SK-N-SH treated with all-trans-retinoic acid at 6 μM for 48 hours (cell line): Measurements from ENCODE around the gene SLC25A25.

ENCODE experiments used
- CSRNP3 ChIP-seq: fragments of 250-450 bp; sonication (Bioruptor Pico); IDR thresholded peaks from 2 replicates; pipeline ENCODE4 v1.5.1; 2021; ENCODE audit warnings: mild to moderate bottlenecking, moderate library complexity
- PATZ1 ChIP-seq: fragments of 250-450 bp; sonication (Bioruptor Pico); IDR thresholded peaks from 2 replicates; pipeline ENCODE4 v1.8.0; 2020; ENCODE audit warnings: mild to moderate bottlenecking, moderate library complexity, borderline replicate concordance
- RARB ChIP-seq: fragments of 250-450 bp; sonication (Bioruptor Pico); IDR thresholded peaks from 2 replicates; pipeline ENCODE4 v1.8.0; 2021; ENCODE audit warnings: mild to moderate bottlenecking, moderate library complexity
- SNAI2 ChIP-seq: fragments of 250-450 bp; sonication (Bioruptor Pico); IDR thresholded peaks from 2 replicates; pipeline ENCODE4 v1.5.0; 2020; ENCODE audit warnings: mild to moderate bottlenecking, moderate library complexity
- TSHZ2 ChIP-seq: fragments of 250-450 bp; sonication (Bioruptor Pico); IDR thresholded peaks from 2 replicates; pipeline ENCODE4 v1.5.0; 2020; ENCODE audit warnings: mild to moderate bottlenecking, moderate library complexity
- ZC3H10 ChIP-seq: fragments of 250-450 bp; sonication (Bioruptor Pico); IDR thresholded peaks from 2 replicates; pipeline ENCODE4 v1.5.1; 2021; ENCODE audit warnings: mild to moderate bottlenecking, moderate library complexity
- ZFP30 ChIP-seq: fragments of 450-650 bp; formaldehyde crosslinking; IDR thresholded peaks from 2 replicates; pipeline ENCODE4 v1.5.0; 2022; ENCODE audit warnings: mild to moderate bottlenecking, moderate library complexity
- ZNF565 ChIP-seq: fragments of 450-650 bp; formaldehyde crosslinking; conservative IDR thresholded peaks from 2 replicates; pipeline ENCODE4 v1.5.0; 2020; ENCODE audit warnings: low read depth, mild to moderate bottlenecking, moderate library complexity

GRCh38 chr9:128065907-128066712, 1.9 kb upstream of the SLC25A25 start:
- TF ChIP-seq SNAI2 (CRISPR knock-in tag) (no peak), PATZ1 (no peak), ZFP30 (CRISPR knock-in tag) (no peak), CSRNP3 (CRISPR knock-in tag) (no peak), TSHZ2 (no peak), ZC3H10 (CRISPR knock-in tag) (no peak), RARB (CRISPR knock-in tag) (no peak), ZNF565 (no peak)
